ENCODE results near the gene ZNF14. TPM values are rescaled to one million over a fixed set of nuclear protein-coding genes. Genes with fewer than 3 reads are reported as not detected.
"Not testable (repeated sequence)": the region's sequence is repeated elsewhere in the genome, so short reads cannot be mapped to it uniquely, and the experiment has no call there.

ZNF14 gene
- total RNA-seq, 3 donors from 2014 or later (not counting 1 experiment from before 2014, with no cell fraction given) = 12.7 to 18.6 (median 14.0) TPM

GRCh38 chr19:19672816-19673215 is 60.1 kb downstream of the ZNF14 start:
- WGBS (ENCODE audit: insufficient coverage) = 93% methylated on average over 3 of the region's 3 CpGs
- H3K9me3 Mint-ChIP-seq = no peaks in the 10 kb centered on the region
- TF ChIP-seq CTCF (IDR thresholded peaks at IDR 0.05) = no peak

GRCh38 chr19:19670070-19670551 is 62.8 kb downstream of the ZNF14 start:
- Mint-ChIP-seq H3K27ac (peak overlapping the region; percentile 95 to 97), H3K9me3 (no peaks in the 10 kb centered on the region), H3K27me3 (ENCODE audit: low read depth in 2 of 2) (no peaks in the 10 kb centered on the region), H3K36me3 (peaks cover 7% of the 10 kb centered on the region), H3K4me3 (peak overlapping the region; percentile 97), H3K4me1 (peaks cover 21 to 25% of the 10 kb centered on the region in 2 donors)
- 91% methylated on average over 9 of the region's 10 CpGs for WGBS (ENCODE audit: insufficient coverage)
- Histone ChIP-seq H3K4me1 (ENCODE audit: control insufficient read depth, insufficient read depth, low read length) (peaks cover 55% of the 10 kb centered on the region), H3K36me3 (ENCODE audit: control insufficient read depth, insufficient read depth, low read length) (peaks cover 22% of the 10 kb centered on the region), H3K27me3 (ENCODE audit: control insufficient read depth, insufficient read depth, low read length) (no peaks in the 10 kb centered on the region), H3K9me3 (ENCODE audit: control insufficient read depth, insufficient read depth, low read length) (peaks cover 29% of the 10 kb centered on the region), H3K27ac (ENCODE audit: low read length) (no peak overlapping the region), H3K4me3 (ENCODE audit: low read length) (peak overlapping the region; percentile 97)
- intact Hi-C loops (cut with micrococcal nuclease) = no loop called here
- no peak for TF ChIP-seq CTCF (IDR thresholded peaks at IDR 0.05)
- no peak for DNase-seq
- ATAC-seq = no peak

More at GRCh38 chr19:19672816-19673215, 60.1 kb downstream of the ZNF14 start:
- no peaks in the 10 kb centered on the region for H3K27me3 ChIP-seq (ENCODE audit: control insufficient read depth, insufficient read depth, low read length)
- Mint-ChIP-seq H3K27me3 (ENCODE audit: low read depth in 2 of 2) (no peaks in the 10 kb centered on the region), H3K27ac (no peak overlapping the region), H3K36me3 (peaks cover 30% of the 10 kb centered on the region), H3K4me3 (peak overlapping the region; percentile 17), H3K4me1 (peaks cover 34 to 46% of the 10 kb centered on the region in 2 donors)
- intact Hi-C loops (cut with micrococcal nuclease) = no loop called here
- no peak for DNase-seq
- no peak overlapping the region for H3K27ac ChIP-seq (ENCODE audit: low read length)
- peaks cover 36% of the 10 kb centered on the region for H3K4me1 ChIP-seq (ENCODE audit: control insufficient read depth, insufficient read depth, low read length)
- H3K4me3 ChIP-seq (ENCODE audit: low read length) = no peak overlapping the region
- H3K9me3 ChIP-seq (ENCODE audit: control insufficient read depth, insufficient read depth, low read length) = peaks cover 33% of the 10 kb centered on the region
- H3K36me3 ChIP-seq (ENCODE audit: control insufficient read depth, insufficient read depth, low read length) = peaks cover 46% of the 10 kb centered on the region
- ATAC-seq = no peak

- Mint-ChIP-seq H3K27ac (peak within 1 kb of the TSS; percentile 95 to 97), H3K4me3 (peak within 1 kb of the TSS; percentile 97), H3K9me3 (no peaks in the 10 kb centered on the region), H3K27me3 (ENCODE audit: low read depth in 2 of 2) (no peaks in the 10 kb centered on the region), H3K4me1 (peaks cover 20 to 30% of the 10 kb centered on the region in 2 donors), H3K36me3 (no peaks in the 10 kb centered on the region)
- peaks cover 22% of the 10 kb centered on the region for H3K9me3 ChIP-seq (ENCODE audit: control insufficient read depth, insufficient read depth, low read length)
- no peaks in the 10 kb centered on the region for H3K27me3 ChIP-seq (ENCODE audit: control insufficient read depth, insufficient read depth, low read length)
- no peak for TF ChIP-seq CTCF (IDR thresholded peaks at IDR 0.05)
- intact Hi-C loops (cut with micrococcal nuclease) = loop anchor here (1.0 to 2.0 kb wide), 3 partner anchors 64 to 197 kb away; partner anchors contain the start of genes ZNF14, ZNF253 and ZNF506
- H3K4me1 ChIP-seq (ENCODE audit: control insufficient read depth, insufficient read depth, low read length) = peaks cover 63% of the 10 kb centered on the region
- WGBS (ENCODE audit: insufficient coverage) = under 1% methylated on average over 36 of the region's 36 CpGs
- ATAC-seq (peak; percentile 66 to 81 (median 69)), DNase-seq (peak; percentile 91 to 97)
- peaks cover 13% of the 10 kb centered on the region for H3K36me3 ChIP-seq (ENCODE audit: control insufficient read depth, insufficient read depth, low read length)
- peak within 1 kb of the TSS; percentile 95 for H3K27ac ChIP-seq (ENCODE audit: low read length)
- peak within 1 kb of the TSS; percentile 97 for H3K4me3 ChIP-seq (ENCODE audit: low read length)
These were observed 64.5 kb downstream of the ZNF14 start, which contains the start of gene ZNF101 for GRCh38 chr19:19668230-19669012. Gene ZNF101, plus strand, starts transcription at chr19:19668839. Its CDS starts 125 bp downstream, at chr19:19668964.

- H3K4me1 Mint-ChIP-seq = peaks cover 43 to 48% of the 10 kb centered on the region in 2 donors
- WGBS (ENCODE audit: insufficient coverage) = over 99% methylated on average over 22 of the region's 22 CpGs
- Histone ChIP-seq H3K4me1 (ENCODE audit: control insufficient read depth, insufficient read depth, low read length) (peaks cover 72% of the 10 kb centered on the region), H3K9me3 (ENCODE audit: control insufficient read depth, insufficient read depth, low read length) (peaks cover 12% of the 10 kb centered on the region)
- H3K36me3 ChIP-seq (ENCODE audit: control insufficient read depth, insufficient read depth, low read length); H3K4me3 ChIP-seq (ENCODE audit: low read length); H3K9me3 Mint-ChIP-seq; H3K27ac Mint-ChIP-seq; H3K36me3 Mint-ChIP-seq; H3K27me3 ChIP-seq (ENCODE audit: control insufficient read depth, insufficient read depth, low read length); intact Hi-C loops (cut with micrococcal nuclease); DNase-seq; H3K27me3 Mint-ChIP-seq (ENCODE audit: low read depth in 2 of 2); H3K27ac ChIP-seq (ENCODE audit: low read length); ATAC-seq: not testable (repeated sequence)
- peak overlapping the region; percentile 35 for H3K4me3 Mint-ChIP-seq
These were observed 67.4 kb downstream of the ZNF14 start for GRCh38 chr19:19665420-19665948.

All from natural killer cell (primary cell).